Esophagus muscularis mucosa (tissue), 4 donors: ENCODE data around the gene ARF4. TPM values are rescaled to one million over a fixed set of nuclear protein-coding genes. Genes with fewer than 3 reads are reported as not detected.

Source experiments
- DNase-seq: peaks from one replicate; pipeline ENCODE4 v3.0.0-alpha.2; 2017; ENCODE audit errors: extremely low spot score
- H3K27ac ChIP-seq, 4 donors: fragments of 200-600 bp; sonication (generic); replicated peaks in 1 of 4; 1 replicate in 3 of 4; 2 replicates in 1 of 4; pipeline ENCODE4 v1.5.1; 2016 to 2019; ENCODE audit warnings: mild to moderate bottlenecking in 1 of 4
- H3K27me3 ChIP-seq, 4 donors: fragments of 200-600 bp; sonication (generic); one replicate each; pipeline versions ENCODE4 v1.5.1 to v1.6.0; 2016 to 2019
- H3K36me3 ChIP-seq, 4 donors: fragments of 200-600 bp; sonication (generic); one replicate each; pipeline ENCODE4 v1.5.1; 2016 to 2019
- H3K4me1 ChIP-seq, 4 donors: fragments of 200-600 bp; sonication (generic); one replicate each; pipeline ENCODE4 v1.5.1; 2016 to 2019
- H3K4me3 ChIP-seq, 4 donors: fragments of 200-600 bp; sonication (generic); 1 replicate in 2 of 4; 2 replicates in 2 of 4; pipeline ENCODE4 v1.5.1; 2016 to 2019; ENCODE audit warnings: mild to moderate bottlenecking in 4 of 4, moderate library complexity in 1 of 4
- H3K9me3 ChIP-seq, 4 donors: fragments of 200-600 bp; sonication (generic); 1 replicate in 3 of 4; 2 replicates in 1 of 4; pipeline ENCODE4 v1.5.1; 2016 to 2019
- CTCF ChIP-seq, 3 experiments: fragments of 200-600 bp in 2 of 3; fragments of 450-650 bp in 1 of 3; sonication (generic) in 2 of 3; IDR thresholded peaks; one replicate each; pipeline ENCODE4 v1.5.1; 2017 to 2019; ENCODE audit warnings: antibody characterized with exemption in 3 of 3, mild to moderate bottlenecking in 2 of 3, moderate library complexity in 1 of 3
- EP300 ChIP-seq: sonication (generic); formaldehyde crosslinking; IDR thresholded peaks from one replicate; pipeline ENCODE4 v1.6.1; 2017; ENCODE audit warnings: antibody characterized with exemption
- POLR2A ChIP-seq: fragments of 450-650 bp; IDR thresholded peaks from one replicate; pipeline ENCODE4 v1.6.1; 2017; ENCODE audit warnings: antibody characterized with exemption, moderate library complexity, mild to moderate bottlenecking, low read depth
- POLR2AphosphoS5 ChIP-seq, 2 donors: sonication (generic); formaldehyde crosslinking; IDR thresholded peaks; one replicate each; pipeline ENCODE4 v1.6.1; 2017; ENCODE audit warnings: antibody characterized with exemption in 2 of 2
- WGBS: methylation state at CpG from one replicate; pipeline ENCODE4 v1.1.5; 2018; 5-methylcytosine and 5-hydroxymethylcytosine counted together
- intact Hi-C: fragments of 100-400 bp; cut with DNase I; formaldehyde crosslinking; loops from one replicate; pipeline ENCODE4 v1.15.1; 2023
- total RNA-seq, 4 donors: library from RNA; depleted of rRNA; stranded (reverse); fragments of >200 nt; gene quantifications; one replicate each; pipeline versions ENCODE4 v1.1.0 to v1.2.1, GENCODE V29; 2016

The ARF4 gene
- total RNA-seq, 4 donors from 2014 or later: 75.1 to 104 (median 84.1) TPM

GRCh38 chr3:57586778-57587177, 10.4 kb downstream of the ARF4 start:
- no peak overlapping the region for H3K27ac ChIP-seq
- peaks cover 8 to 34% (median 14%) of the 10 kb centered on the region in 4 donors for H3K36me3 ChIP-seq
- DNase-seq: no peak
- TF ChIP-seq CTCF (IDR thresholded peaks at IDR 0.05): no peak
- no peak for TF ChIP-seq EP300
- no peak for TF ChIP-seq POLR2AphosphoS5 (IDR thresholded peaks at IDR 0.05)
- no peak for TF ChIP-seq POLR2A
- peaks cover 12 to 72% (median 47%) of the 10 kb centered on the region in 4 donors for H3K4me1 ChIP-seq
- WGBS: 79% methylated on average over 6 of the region's 6 CpGs
- no peaks in the 10 kb centered on the region for H3K27me3 ChIP-seq
- H3K9me3 ChIP-seq: no peaks in the 10 kb centered on the region
- intact Hi-C loops: no loop called here
- no peak overlapping the region for H3K4me3 ChIP-seq

- Histone ChIP-seq H3K4me3 (no peak overlapping the region), H3K27ac (no peak overlapping the region), H3K36me3 (peaks cover 8 to 56% (median 32%) of the 10 kb centered on the region in 4 donors), H3K4me1 (peaks cover 12 to 58% (median 39%) of the 10 kb centered on the region in 4 donors), H3K9me3 (no peaks in the 10 kb centered on the region), H3K27me3 (no peaks in the 10 kb centered on the region)
- DNase-seq: no peak
- TF ChIP-seq EP300 (no peak), POLR2A (no peak), POLR2AphosphoS5 (IDR thresholded peaks at IDR 0.05) (no peak), CTCF (IDR thresholded peaks at IDR 0.05) (no peak)
- intact Hi-C loops: no loop called here
- 83% methylated on average over 2 of the region's 2 CpGs for WGBS
Observed at GRCh38 chr3:57583544-57583943, 13.6 kb downstream of the ARF4 start.

GRCh38 chr3:57582474-57583168, 14.5 kb downstream of the ARF4 start:
- no peaks in the 10 kb centered on the region for H3K9me3 ChIP-seq
- 92% methylated on average over 7 of the region's 7 CpGs for WGBS
- H3K27ac ChIP-seq: no peak overlapping the region
- no peak overlapping the region for H3K4me3 ChIP-seq
- intact Hi-C loops: no loop called here
- DNase-seq: no peak
- TF ChIP-seq CTCF (IDR thresholded peaks at IDR 0.05) (no peak), POLR2AphosphoS5 (IDR thresholded peaks at IDR 0.05) (no peak), EP300 (no peak), POLR2A (no peak)
- H3K36me3 ChIP-seq: peaks cover 8 to 63% (median 40%) of the 10 kb centered on the region in 4 donors
- H3K4me1 ChIP-seq: peaks cover 13 to 53% (median 38%) of the 10 kb centered on the region in 4 donors
- H3K27me3 ChIP-seq: no peaks in the 10 kb centered on the region

GRCh38 chr3:57577801-57578200, 19.3 kb downstream of the ARF4 start:
- Histone ChIP-seq H3K4me1 (peaks cover 20 to 37% (median 32%) of the 10 kb centered on the region in 4 donors), H3K36me3 (peaks cover 17 to 86% (median 63%) of the 10 kb centered on the region in 4 donors), H3K27me3 (no peaks in the 10 kb centered on the region), H3K9me3 (no peaks in the 10 kb centered on the region), H3K4me3 (no peak overlapping the region), H3K27ac (no peak overlapping the region)
- intact Hi-C loops: no loop called here
- 91% methylated on average over 9 of the region's 9 CpGs for WGBS
- TF ChIP-seq POLR2AphosphoS5 (IDR thresholded peaks at IDR 0.05): no peak
- DNase-seq: no peak

GRCh38 chr3:57575966-57576626, 21.0 kb downstream of the ARF4 start:
- Histone ChIP-seq H3K4me1 (peaks cover 16 to 28% (median 20%) of the 10 kb centered on the region in 4 donors), H3K27me3 (no peaks in the 10 kb centered on the region), H3K4me3 (no peak overlapping the region), H3K36me3 (peaks cover 34 to 90% (median 68%) of the 10 kb centered on the region in 4 donors), H3K9me3 (no peaks in the 10 kb centered on the region), H3K27ac (peak overlapping the region in 3 of 4 donors; percentile 0 to 46 (median 37))
- 64% methylated on average over 3 of the region's 3 CpGs for WGBS
- intact Hi-C loops: no loop called here
- DNase-seq: no peak
- TF ChIP-seq POLR2A (no peak), POLR2AphosphoS5 (IDR thresholded peaks at IDR 0.05) (no peak), CTCF (IDR thresholded peaks at IDR 0.05) (no peak), EP300 (no peak)
